ENCODE data around the gene TRAF7. TPM values are rescaled to one million over a fixed set of nuclear protein-coding genes. Genes with fewer than 3 reads are reported as not detected.

Gene TRAF7
- total RNA-seq, 1 donor from 2014 or later, result 35.7 TPM

DNA sequence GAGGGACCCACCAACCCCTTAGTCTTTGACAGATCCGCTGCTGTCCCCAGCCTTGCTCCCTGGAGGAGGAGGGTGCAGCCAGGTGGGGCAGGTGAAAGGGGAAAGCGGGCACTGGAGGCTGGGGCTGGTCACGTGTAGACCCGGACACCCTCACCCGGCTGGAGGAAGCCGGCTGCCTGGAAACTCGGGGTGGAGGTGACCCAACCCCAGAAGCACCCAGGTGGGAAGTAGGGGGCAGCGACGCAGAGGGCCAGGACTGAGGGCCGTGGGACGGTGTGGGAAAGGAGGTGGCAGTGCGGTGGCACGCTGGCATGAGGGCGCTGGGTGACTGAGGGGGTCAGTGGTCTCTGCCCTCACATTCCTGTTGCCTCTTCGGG lies 2.7 kb downstream of the TRAF7 start:
- intact Hi-C loops (cut with DNase I), result loop anchor here (5.0 kb wide), 2 partner anchors 49 to 94 kb away; partner anchors contain the start of genes ECI1 and MLST8
- DNase-seq (ENCODE audit: low spot score), result no peak

- intact Hi-C loops (cut with DNase I), result loop anchor here (5.0 kb wide), 2 partner anchors 48 to 93 kb away; partner anchors contain the start of genes ECI1 and MLST8
- DNase-seq (ENCODE audit: low spot score), result no peak
Measured at GRCh38 chr16:2159175-2159838, 3.7 kb downstream of the TRAF7 start.

- DNase-seq (ENCODE audit: low spot score), result no peak
- intact Hi-C loops (cut with DNase I), result no loop called here
Measured at GRCh38 chr16:2160915-2161551, 5.5 kb downstream of the TRAF7 start.

- intact Hi-C loops (cut with DNase I), result no loop called here
- DNase-seq (ENCODE audit: low spot score), result no peak
Measured at GRCh38 chr16:2161911-2162310, 6.3 kb downstream of the TRAF7 start.

DNA sequence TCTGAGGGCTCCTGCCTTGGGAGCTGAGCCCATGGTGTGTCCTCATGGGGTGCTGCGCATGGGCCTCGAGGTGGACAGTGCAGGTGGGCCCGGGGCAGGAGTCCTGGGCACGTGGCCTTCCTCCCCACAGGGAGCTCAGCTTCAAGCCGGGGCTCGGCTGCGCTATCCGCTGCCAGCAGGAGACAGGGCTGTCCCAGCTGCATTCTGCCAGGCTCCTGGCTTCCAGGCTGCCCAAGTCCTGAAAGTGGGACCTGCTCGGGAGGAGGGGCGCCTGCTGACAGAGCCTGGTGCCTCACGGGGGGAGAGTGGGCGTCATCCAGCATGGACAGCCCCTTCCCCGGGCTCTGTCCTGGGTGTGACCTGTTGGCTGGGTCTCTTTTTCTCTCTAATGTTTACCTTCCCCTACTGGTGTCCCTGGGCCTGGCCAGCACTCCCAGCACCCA lies 7.1 kb downstream of the TRAF7 start:
- no peak for DNase-seq (ENCODE audit: low spot score)
- intact Hi-C loops (cut with DNase I), result no loop called here

GRCh38 chr16:2163211-2163881 lies 7.8 kb downstream of the TRAF7 start:
- intact Hi-C loops (cut with DNase I), result no loop called here
- DNase-seq (ENCODE audit: low spot score), result no peak

GRCh38 chr16:2165861-2166260 lies 10.3 kb downstream of the TRAF7 start:
- intact Hi-C loops (cut with DNase I), result no loop called here
- DNase-seq (ENCODE audit: low spot score), result no peak

- no peak for DNase-seq (ENCODE audit: low spot score)
- intact Hi-C loops (cut with DNase I), result no loop called here
Measured at GRCh38 chr16:2166263-2167067, 10.9 kb downstream of the TRAF7 start.

- no peak for DNase-seq (ENCODE audit: low spot score)
- intact Hi-C loops (cut with DNase I), result no loop called here
Measured at GRCh38 chr16:2167068-2167638, 11.6 kb downstream of the TRAF7 start.

DNA sequence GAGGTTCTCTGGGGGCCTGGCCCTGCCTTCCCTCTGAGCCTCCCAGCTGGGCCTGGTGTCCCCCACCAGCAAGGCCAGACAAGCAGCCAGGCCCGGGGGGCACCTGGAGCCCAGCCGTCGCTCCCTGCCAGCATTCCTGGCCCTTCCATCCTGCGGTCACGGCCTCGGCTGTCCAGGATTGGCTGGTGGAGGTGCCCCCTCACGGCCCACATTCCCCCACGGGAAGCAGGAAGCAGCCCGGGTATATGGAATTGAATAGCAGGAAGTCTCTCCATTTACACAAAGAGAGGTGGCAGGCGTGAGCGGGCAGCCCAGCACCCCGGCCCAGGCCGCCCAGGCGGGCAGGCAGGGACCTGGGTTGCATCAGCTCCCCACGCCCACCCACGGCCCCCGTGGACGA lies 14.5 kb downstream of the TRAF7 start:
- no peak for DNase-seq (ENCODE audit: low spot score)
- intact Hi-C loops (cut with DNase I), result no loop called here

GRCh38 chr16:2170587-2171435 lies 15.2 kb downstream of the TRAF7 start:
- intact Hi-C loops (cut with DNase I), result no loop called here
- DNase-seq (ENCODE audit: low spot score), result no peak

DNA sequence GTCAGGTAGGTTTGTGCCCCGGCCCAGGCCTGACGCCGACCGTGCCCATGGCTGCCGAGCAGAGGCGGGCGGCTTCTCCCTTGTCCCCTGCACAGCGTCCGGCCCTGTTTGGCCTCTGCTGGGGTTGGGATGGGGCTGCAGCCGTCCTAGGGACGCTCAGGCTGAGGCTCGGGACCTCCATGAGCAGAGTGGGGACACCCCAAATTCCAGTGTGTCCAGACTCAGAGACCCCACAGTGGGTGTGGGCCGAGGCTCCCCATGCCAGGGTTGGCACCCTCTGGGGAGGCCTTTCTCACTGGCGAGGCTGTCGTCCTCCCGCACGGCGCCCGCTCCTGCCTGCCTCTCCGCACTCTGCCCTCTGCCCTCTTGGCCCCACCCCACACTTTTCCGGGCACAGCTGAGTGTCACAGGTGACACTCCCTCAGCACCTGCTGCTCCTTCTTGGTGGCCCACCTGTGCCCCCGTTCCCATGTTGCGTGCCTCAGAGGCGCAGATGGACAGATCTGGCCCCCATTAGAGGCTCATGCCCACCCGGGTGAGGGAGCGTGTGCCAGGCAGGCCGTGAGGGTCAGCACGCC lies 16.1 kb downstream of the TRAF7 start:
- DNase-seq (ENCODE audit: low spot score), result no peak
- intact Hi-C loops (cut with DNase I), result no loop called here

GRCh38 chr16:2172688-2173335 lies 17.2 kb downstream of the TRAF7 start:
- intact Hi-C loops (cut with DNase I), result no loop called here
- no peak for DNase-seq (ENCODE audit: low spot score)

- no peak for DNase-seq (ENCODE audit: low spot score)
- intact Hi-C loops (cut with DNase I), result no loop called here
Measured at GRCh38 chr16:2173366-2173765, 17.8 kb downstream of the TRAF7 start.

DNA sequence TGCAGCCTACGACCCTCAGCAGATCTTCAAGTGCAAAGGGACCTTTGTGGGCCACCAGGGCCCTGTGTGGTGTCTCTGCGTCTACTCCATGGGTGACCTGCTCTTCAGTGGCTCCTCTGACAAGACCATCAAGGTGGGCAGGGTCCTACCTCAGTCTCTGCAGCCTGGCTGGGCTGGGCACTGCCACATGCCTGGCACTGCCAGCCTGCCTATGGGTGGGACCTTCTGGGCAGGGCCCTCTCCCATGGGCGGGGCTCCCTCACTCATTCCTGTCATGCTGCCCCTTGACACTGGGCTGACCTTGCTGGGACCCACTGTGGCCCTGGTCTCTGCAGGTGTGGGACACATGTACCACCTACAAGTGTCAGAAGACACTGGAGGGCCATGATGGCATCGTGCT lies 18.3 kb downstream of the TRAF7 start:
- intact Hi-C loops (cut with DNase I), result no loop called here
- DNase-seq (ENCODE audit: low spot score), result no peak

GRCh38 chr16:2174396-2175131 lies 19.0 kb downstream of the TRAF7 start:
- intact Hi-C loops (cut with DNase I), result no loop called here
- DNase-seq (ENCODE audit: low spot score), result no peak

- intact Hi-C loops (cut with DNase I), result no loop called here
- DNase-seq (ENCODE audit: low spot score), result no peak
Measured at GRCh38 chr16:2175454-2175853, 19.9 kb downstream of the TRAF7 start.
